Activated B cell treated with CpG ODN at 0.5 μM for 24 hours (primary cell): ENCODE results near the gene CDRT15. TPM values are rescaled to one million over a fixed set of nuclear protein-coding genes. Genes with fewer than 3 reads are reported as not detected.

ENCODE experiments used
- ATAC-seq: fragments of 200-7000 bp; cut with Tn5 transposase; one replicate; pipeline ENCODE4 v1.10.0; 2021; ENCODE audit warnings: low read depth, mild to moderate bottlenecking, moderate library complexity
- CTCF ChIA-PET: fragments of 350-600 bp; sonication (Branson Sonifier 250); formaldehyde crosslinking; loops from one replicate; lab custom pipeline; 2021; ENCODE audit warnings: antibody characterized with exemption; lab: Charles Lee
- POLR2A ChIA-PET: fragments of 350-600 bp; sonication (Branson Sonifier 250); formaldehyde crosslinking; loops from one replicate; lab custom pipeline; 2021; ENCODE audit warnings: antibody characterized with exemption; lab: Charles Lee
- DNase-seq: peaks from one replicate; pipeline ENCODE4 v3.0.0; 2022
- H3K27ac Mint-ChIP-seq: one replicate; pipeline ENCODE4 v1.8.0; 2020; ENCODE audit warnings: mixed read lengths
- H3K27me3 Mint-ChIP-seq: one replicate; pipeline ENCODE4 v1.8.0; 2021; ENCODE audit warnings: mixed read lengths
- H3K36me3 Mint-ChIP-seq: one replicate; pipeline ENCODE4 v1.8.0; 2021; ENCODE audit warnings: low read depth, mixed read lengths
- H3K4me1 Mint-ChIP-seq: one replicate; pipeline ENCODE4 v1.8.0; 2021; ENCODE audit warnings: mixed read lengths
- H3K4me3 Mint-ChIP-seq: one replicate; pipeline ENCODE4 v1.8.0; 2020; ENCODE audit warnings: mild to moderate bottlenecking, mixed read lengths
- H3K9me3 Mint-ChIP-seq: one replicate; pipeline ENCODE4 v1.8.0; 2020; ENCODE audit warnings: mixed read lengths
- intact Hi-C: fragments of 100-400 bp; cut with micrococcal nuclease; formaldehyde crosslinking; loops from one replicate; pipeline ENCODE4 v1.15.1; 2024
- total RNA-seq: library from RNA; stranded (reverse); gene quantifications from 2 replicates; pipeline ENCODE4 v1.2.3, GENCODE V29; 2022
- TF ChIP-seq, protein P1 (sequence below): fragments of 200-600 bp; IDR thresholded peaks from one replicate; pipeline ENCODE4 v1.8.0; 2022; ENCODE audit warnings: antibody characterized with exemption, mild to moderate bottlenecking

Gene CDRT15
- total RNA-seq, 1 donor from 2014 or later: not detected

DNA sequence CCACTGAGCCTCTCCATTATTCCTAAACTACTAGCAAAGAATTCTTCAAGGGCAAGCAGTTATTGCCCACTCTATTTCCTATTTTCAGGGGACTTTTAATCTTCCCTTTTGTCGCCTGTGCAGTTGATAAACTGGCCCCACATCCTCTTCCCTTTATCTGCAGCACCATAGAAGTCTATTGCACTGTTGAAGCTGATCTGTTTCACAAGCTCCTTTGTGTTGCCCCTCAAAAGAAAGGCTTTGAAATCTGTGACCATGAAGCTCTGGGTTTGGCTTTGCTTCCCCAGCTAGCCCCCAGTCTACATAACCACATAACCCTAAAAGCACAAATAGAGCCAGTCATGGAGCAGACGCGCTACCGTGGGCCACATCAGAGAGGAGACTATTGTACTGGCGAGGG lies 37.1 kb downstream of the CDRT15 start:
- Mint-ChIP-seq H3K36me3 (peaks cover 69% of the 10 kb centered on the region), H3K27me3 (peaks cover 13% of the 10 kb centered on the region), H3K27ac (no peak overlapping the region), H3K4me3 (no peak overlapping the region), H3K9me3 (no peaks in the 10 kb centered on the region), H3K4me1 (peaks cover 6% of the 10 kb centered on the region)
- ATAC-seq: no peak
- CTCF ChIA-PET: no interaction called here
- intact Hi-C loops: no loop called here
- TF ChIP-seq, protein P1, sequence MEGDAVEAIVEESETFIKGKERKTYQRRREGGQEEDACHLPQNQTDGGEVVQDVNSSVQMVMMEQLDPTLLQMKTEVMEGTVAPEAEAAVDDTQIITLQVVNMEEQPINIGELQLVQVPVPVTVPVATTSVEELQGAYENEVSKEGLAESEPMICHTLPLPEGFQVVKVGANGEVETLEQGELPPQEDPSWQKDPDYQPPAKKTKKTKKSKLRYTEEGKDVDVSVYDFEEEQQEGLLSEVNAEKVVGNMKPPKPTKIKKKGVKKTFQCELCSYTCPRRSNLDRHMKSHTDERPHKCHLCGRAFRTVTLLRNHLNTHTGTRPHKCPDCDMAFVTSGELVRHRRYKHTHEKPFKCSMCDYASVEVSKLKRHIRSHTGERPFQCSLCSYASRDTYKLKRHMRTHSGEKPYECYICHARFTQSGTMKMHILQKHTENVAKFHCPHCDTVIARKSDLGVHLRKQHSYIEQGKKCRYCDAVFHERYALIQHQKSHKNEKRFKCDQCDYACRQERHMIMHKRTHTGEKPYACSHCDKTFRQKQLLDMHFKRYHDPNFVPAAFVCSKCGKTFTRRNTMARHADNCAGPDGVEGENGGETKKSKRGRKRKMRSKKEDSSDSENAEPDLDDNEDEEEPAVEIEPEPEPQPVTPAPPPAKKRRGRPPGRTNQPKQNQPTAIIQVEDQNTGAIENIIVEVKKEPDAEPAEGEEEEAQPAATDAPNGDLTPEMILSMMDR: no peak
- POLR2A ChIA-PET: no interaction called here
- DNase-seq: no peak

DNA sequence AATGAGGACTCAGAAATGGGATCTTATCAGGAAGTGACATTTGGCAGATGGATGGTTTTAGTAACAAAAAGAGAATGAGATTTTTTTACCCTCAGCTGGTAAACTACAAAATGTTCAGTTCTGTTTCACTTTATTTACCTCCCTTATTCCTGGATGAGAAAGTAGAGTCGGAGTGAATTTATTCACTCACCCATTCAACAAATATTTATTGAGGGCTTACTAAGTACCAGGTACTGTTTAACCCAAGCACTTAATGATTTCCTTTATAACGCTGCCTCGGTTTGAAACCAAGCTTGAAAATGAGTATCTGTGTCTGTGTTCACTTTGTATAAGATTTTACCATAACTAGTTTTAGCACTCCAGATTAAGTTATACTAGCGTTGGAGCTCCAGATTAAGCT lies 38.1 kb downstream of the CDRT15 start:
- POLR2A ChIA-PET: no interaction called here
- intact Hi-C loops: no loop called here
- H3K9me3 Mint-ChIP-seq: no peaks in the 10 kb centered on the region
- H3K27ac Mint-ChIP-seq: no peak overlapping the region
- H3K4me3 Mint-ChIP-seq: no peak overlapping the region
- ATAC-seq (no peak), DNase-seq (no peak)
- TF ChIP-seq, protein P1: no peak
- H3K4me1 Mint-ChIP-seq: peaks cover 6% of the 10 kb centered on the region
- H3K36me3 Mint-ChIP-seq: peaks cover 59% of the 10 kb centered on the region
- H3K27me3 Mint-ChIP-seq: peaks cover 13% of the 10 kb centered on the region
- CTCF ChIA-PET: no interaction called here

DNA sequence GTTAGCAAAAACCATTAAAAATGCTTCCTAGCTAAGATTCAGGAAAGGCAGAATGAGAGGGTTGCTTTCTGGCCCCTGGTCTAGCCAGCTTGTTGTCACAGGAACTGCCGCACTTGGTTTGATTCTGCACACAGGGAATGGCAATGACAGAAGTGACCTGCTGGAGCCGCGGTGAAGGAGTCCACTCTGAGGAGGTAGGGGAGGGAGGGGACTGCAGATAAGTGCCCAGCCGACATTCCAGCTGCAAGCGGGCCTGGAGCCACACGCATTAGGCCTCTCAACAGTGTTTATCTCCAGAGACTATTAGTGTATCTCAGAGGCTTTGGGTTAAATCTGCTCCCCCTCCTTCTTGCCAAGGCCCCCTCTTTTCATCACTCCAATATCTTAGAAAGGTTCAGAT lies 38.6 kb downstream of the CDRT15 start:
- no peak for ATAC-seq
- no peak overlapping the region for H3K27ac Mint-ChIP-seq
- intact Hi-C loops: no loop called here
- ChIA-PET CTCF (no interaction called here), POLR2A (no interaction called here)
- H3K9me3 Mint-ChIP-seq: no peaks in the 10 kb centered on the region
- TF ChIP-seq, protein P1: no peak
- no peak overlapping the region for H3K4me3 Mint-ChIP-seq
- DNase-seq: no peak
- H3K36me3 Mint-ChIP-seq: peaks cover 58% of the 10 kb centered on the region
- H3K4me1 Mint-ChIP-seq: peaks cover 9% of the 10 kb centered on the region
- peaks cover 13% of the 10 kb centered on the region for H3K27me3 Mint-ChIP-seq

DNA sequence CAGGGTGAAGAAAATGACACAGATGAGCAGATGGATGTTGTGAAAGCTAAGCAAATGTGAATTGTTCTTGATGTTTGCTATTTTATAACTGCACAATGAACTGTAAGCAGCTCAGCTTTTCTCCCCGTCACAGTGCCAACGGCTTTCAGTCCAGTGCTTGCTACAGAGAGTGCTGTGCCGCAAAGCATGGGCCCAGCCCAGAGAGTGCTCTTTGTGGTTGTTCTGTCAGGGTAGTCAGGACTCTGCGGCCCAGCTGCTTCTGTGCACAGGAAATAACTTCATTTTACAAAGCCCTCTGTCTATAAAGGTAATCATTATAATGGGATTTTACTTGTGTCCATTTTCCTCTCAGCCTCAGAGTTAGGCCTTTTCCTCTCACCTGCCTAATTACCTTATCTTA lies 39.1 kb downstream of the CDRT15 start:
- DNase-seq: no peak
- intact Hi-C loops: no loop called here

DNA sequence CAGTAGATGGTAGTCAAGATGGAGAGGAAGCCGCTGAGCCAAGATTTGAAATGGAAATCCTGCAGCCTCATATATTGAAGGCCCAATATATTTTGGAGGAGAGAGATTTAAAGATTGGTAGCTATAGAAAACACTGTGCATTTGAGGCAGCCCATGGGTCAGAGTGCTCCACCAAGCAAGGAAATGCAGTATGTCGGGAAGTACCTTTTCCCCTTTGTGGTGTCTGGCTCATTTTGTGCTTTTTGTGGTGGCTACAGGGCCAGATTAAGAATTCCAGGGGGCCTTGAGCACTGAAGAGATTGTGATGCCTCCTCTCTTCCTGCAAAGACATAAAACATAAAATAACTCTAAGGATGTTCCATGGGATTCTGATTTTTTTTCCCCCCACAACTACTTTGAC lies 39.6 kb downstream of the CDRT15 start:
- peaks cover 10% of the 10 kb centered on the region for H3K27me3 Mint-ChIP-seq
- H3K4me1 Mint-ChIP-seq: peaks cover 14% of the 10 kb centered on the region
- no peaks in the 10 kb centered on the region for H3K9me3 Mint-ChIP-seq
- H3K36me3 Mint-ChIP-seq: peaks cover 54% of the 10 kb centered on the region
- ChIA-PET CTCF (no interaction called here), POLR2A (no interaction called here)
- intact Hi-C loops: no loop called here
- no peak for ATAC-seq
- DNase-seq: no peak
- H3K27ac Mint-ChIP-seq: no peak overlapping the region
- H3K4me3 Mint-ChIP-seq: no peak overlapping the region
- TF ChIP-seq, protein P1: no peak

More for the DNA sequence above, 39.1 kb downstream of the CDRT15 start:
- ChIA-PET CTCF (no interaction called here), POLR2A (no interaction called here)
- Mint-ChIP-seq H3K27me3 (peaks cover 10% of the 10 kb centered on the region), H3K36me3 (peaks cover 54% of the 10 kb centered on the region), H3K27ac (no peak overlapping the region), H3K4me3 (no peak overlapping the region), H3K4me1 (peaks cover 10% of the 10 kb centered on the region), H3K9me3 (no peaks in the 10 kb centered on the region)
- ATAC-seq: no peak
- TF ChIP-seq, protein P1: no peak
